PC-3 (cell line): ENCODE data around the gene ARHGEF28. TPM values are rescaled to one million over a fixed set of nuclear protein-coding genes. Genes with fewer than 3 reads are reported as not detected.

Experiments
- ATAC-seq: fragments of 200-7000 bp; cut with Tn5 transposase; 2 replicates; pipeline ENCODE4 v1.9.1; 2020; ENCODE audit warnings: mild to moderate bottlenecking, moderate library complexity
- Bru-seq: library from RNA; stranded (reverse); fragments of 400-500 nt; gene quantifications from one replicate; lab custom pipeline; 2021; lab: Mats Ljungman, UMichigan
- BruChase-seq, 2 experiments: library from RNA; stranded (reverse); fragments of 400-500 nt; gene quantifications; one replicate each; lab custom pipeline; 2021; lab: Mats Ljungman, UMichigan
- BruUV-seq: library from RNA; stranded (reverse); fragments of 400-500 nt; replicated peaks from 2 replicates; lab custom pipeline; 2021; lab: Mats Ljungman, UMichigan
- CTCF ChIA-PET: fragments of 300-600 bp; sonication (Branson Sonifier 250); formaldehyde crosslinking; loops from one replicate; lab custom pipeline; 2022; ENCODE audit warnings: antibody characterized with exemption; lab: Charles Lee
- POLR2A ChIA-PET: fragments of 300-600 bp; sonication (Branson Sonifier 250); formaldehyde crosslinking; loops from one replicate; lab custom pipeline; 2022; ENCODE audit warnings: antibody characterized with exemption; ENCODE audit not compliant: unreplicated experiment; lab: Charles Lee
- DNase-seq: peaks from one replicate; pipeline ENCODE4 v3.0.0-alpha.2; 2015
- H2AFZ ChIP-seq: fragments of 300-600 bp; sonication (generic); 2 replicates; pipeline ENCODE4 v1.6.0; 2016; ENCODE audit warnings: antibody characterized with exemption, low read length
- H3F3A ChIP-seq: fragments of 300-600 bp; sonication (generic); one replicate; pipeline ENCODE4 v1.6.0; 2017; ENCODE audit warnings: antibody characterized with exemption, low read length, control low read depth, mild to moderate bottlenecking; ENCODE audit not compliant: unreplicated experiment
- H3K27ac ChIP-seq: fragments of 300-600 bp; sonication (generic); 2 replicates; pipeline ENCODE4 v1.5.1; 2016; ENCODE audit warnings: mild to moderate bottlenecking, low read length
- H3K27me3 ChIP-seq: fragments of 300-600 bp; sonication (generic); 2 replicates; pipeline ENCODE4 v1.6.1; 2016; ENCODE audit warnings: low read length, mixed read lengths
- H3K36me3 ChIP-seq: fragments of 300-600 bp; sonication (generic); 2 replicates; pipeline ENCODE4 v1.6.1; 2016; ENCODE audit warnings: low read depth, mixed run types, low read length, mixed read lengths
- H3K4me1 ChIP-seq: fragments of 300-600 bp; sonication (generic); 2 replicates; pipeline ENCODE4 v1.5.1; 2016; ENCODE audit warnings: low read length; ENCODE audit not compliant: insufficient read depth
- H3K4me2 ChIP-seq: fragments of 300-600 bp; sonication (generic); 2 replicates; pipeline ENCODE4 v1.6.0; 2016; ENCODE audit warnings: low read length
- H3K4me3 ChIP-seq: fragments of 300-600 bp; sonication (generic); 2 replicates; pipeline ENCODE4 v1.5.1; 2016; ENCODE audit warnings: mild to moderate bottlenecking, low read length, mixed read lengths
- H3K79me2 ChIP-seq: fragments of 300-600 bp; sonication (generic); 2 replicates; pipeline ENCODE4 v1.6.1; 2017; ENCODE audit warnings: low read length, mixed read lengths
- H3K9ac ChIP-seq: fragments of 300-600 bp; sonication (generic); 2 replicates; pipeline ENCODE4 v1.6.0; 2016; ENCODE audit warnings: mild to moderate bottlenecking, low read length
- H3K9me2 ChIP-seq: fragments of 300-600 bp; sonication (generic); replicated peaks from 2 replicates; pipeline ENCODE4 v1.6.1; 2016; ENCODE audit warnings: mixed run types, low read length, mixed read lengths
- H3K9me3 ChIP-seq: fragments of 300-600 bp; sonication (generic); 2 replicates; pipeline ENCODE4 v1.6.1; 2016; ENCODE audit warnings: low read length, mixed read lengths
- H4K20me1 ChIP-seq: fragments of 300-600 bp; sonication (generic); 2 replicates; pipeline ENCODE4 v1.6.1; 2016; ENCODE audit warnings: low read length, mixed read lengths
- CTCF ChIP-seq: fragments of 300-600 bp; sonication (generic); conservative IDR thresholded peaks from 2 replicates; pipeline ENCODE4 v1.5.1; 2017; ENCODE audit warnings: antibody characterized with exemption, low read depth, mild to moderate bottlenecking, low read length
- EZH2 ChIP-seq: fragments of 300-600 bp; sonication (generic); IDR thresholded peaks from one replicate; pipeline ENCODE4 v1.6.1; 2017; ENCODE audit warnings: antibody characterized with exemption, mild to moderate bottlenecking, low read length; ENCODE audit not compliant: unreplicated experiment
- EZH2phosphoT487 ChIP-seq: fragments of 300-600 bp; sonication (generic); IDR thresholded peaks from 2 replicates; pipeline ENCODE4 v1.6.1; 2018; ENCODE audit warnings: mild to moderate bottlenecking, antibody characterized with exemption, low read length, borderline replicate concordance
- intact Hi-C: fragments of 100-400 bp; cut with micrococcal nuclease; formaldehyde crosslinking; loops from 2 replicates; pipeline ENCODE4 v1.9.0; 2023
- long read RNA-seq: library from polyadenylated mRNA; unstranded; transcript quantifications from one replicate; pipeline ENCODE4 v2.0.0, GENCODE V29; 2021; ENCODE audit not compliant: unreplicated experiment
- total RNA-seq: library from RNA; depleted of rRNA; stranded (reverse); fragments of >200 nt; gene quantifications from 2 replicates; pipeline ENCODE4 v1.2.3, GENCODE V29; 2014; rRNA removed

Gene ARHGEF28
- total RNA-seq, result 24.2 and 25.7 TPM in 2 replicates
- Bru-seq, nascent RNA, result percentile 94 among the genes with signal in this experiment
- percentile 74 among the genes with signal in this experiment for BruChase-seq, experiment 1, labeled RNA remaining after a 6-hour chase
- percentile 90 among the genes with signal in this experiment for BruChase-seq, experiment 2, labeled RNA remaining after a 2-hour chase
- long read RNA-seq, full-length matches to known transcripts, result 51 of 151 reads
- long read RNA-seq, partial matches to known transcripts, result 55 of 151 reads
- long read RNA-seq, other reads (novel, unspliced or antisense), result 45 of 151 reads

- no peak for TF ChIP-seq EZH2phosphoT487
- TF ChIP-seq CTCF, result no peak
- TF ChIP-seq EZH2, result no peak
- Histone ChIP-seq H3K27me3 (no peaks in the 10 kb centered on the region), H3K9me3 (no peaks in the 10 kb centered on the region), H3K79me2 (peaks cover 52% of the 10 kb centered on the region), H3K4me2 (peak within 1 kb of the TSS; percentile 87), H3K9me2 (0 out of 2 replicates have a peak, but pooled peaks cover 3% of the 10 kb centered on the region), H3K9ac (peak within 1 kb of the TSS; percentile 77), H3K4me3 (peak within 1 kb of the TSS; percentile 96), H3K4me1 (peaks cover 30% of the 10 kb centered on the region), H2AFZ (peak within 1 kb of the TSS; percentile 86), H4K20me1 (no peaks in the 10 kb centered on the region), H3K36me3 (no peaks in the 10 kb centered on the region), H3K27ac (peak within 1 kb of the TSS; percentile 66), H3F3A (no peaks in the 10 kb centered on the region)
- intact Hi-C loops, result loop anchor here (10.0 kb wide), 1 partner anchor 69 kb away; no protein-coding TSS in a partner anchor
- ChIA-PET POLR2A (interaction anchor here (0.7 kb wide), 1 partner anchor 189 kb away, joined by 3 read pairs; no protein-coding TSS in a partner anchor), CTCF (no interaction called here)
- ATAC-seq (peak; percentile 84), DNase-seq (peak; percentile 80)
- no TSS peak for BruUV-seq
These were observed at the start of gene ARHGEF28 for GRCh38 chr5:73625944-73626811. Gene ARHGEF28, plus strand, starts transcription at chr5:73626196. Its CDS starts 58,656 bp downstream, at chr5:73684852.

- Histone ChIP-seq H3K9me2 (no peaks in the 10 kb centered on the region), H3K79me2 (no peaks in the 10 kb centered on the region), H3K27ac (no peak overlapping the region), H3K27me3 (no peaks in the 10 kb centered on the region), H3K4me3 (no peak overlapping the region), H3K9ac (no peak overlapping the region), H3F3A (no peaks in the 10 kb centered on the region), H3K4me1 (no peaks in the 10 kb centered on the region), H3K4me2 (no peak overlapping the region), H3K36me3 (peaks cover 18% of the 10 kb centered on the region), H2AFZ (no peak overlapping the region), H4K20me1 (no peaks in the 10 kb centered on the region), H3K9me3 (no peaks in the 10 kb centered on the region)
- intact Hi-C loops, result no loop called here
- TF ChIP-seq EZH2 (no peak), CTCF (no peak), EZH2phosphoT487 (no peak)
- POLR2A ChIA-PET, result no interaction called here
- CTCF ChIA-PET, result no interaction called here
- ATAC-seq (no peak), DNase-seq (no peak)
- no TSS peak for BruUV-seq
These were observed 43.5 kb upstream of the ARHGEF28 start for GRCh38 chr5:73582285-73583145.
